ENCODE measurements around the gene ITGB1. TPM values are rescaled to one million over a fixed set of nuclear protein-coding genes. Genes with fewer than 3 reads are reported as not detected.

The ITGB1 gene
- total and polyA plus RNA-seq, 2 experiments from 2014 or later: 317 to 439 TPM

- TF ChIP-seq ZNF462 (CRISPR knock-in tag; IDR thresholded peaks at IDR 0.05): no peak
Measured at GRCh38 chr10:32931593-32931992, 26.4 kb downstream of the ITGB1 start (continued).

- Mint-ChIP-seq H3K36me3 (ENCODE audit: low read depth) (peaks cover 68% of the 10 kb centered on the region), H3K27me3 (ENCODE audit: insufficient read depth, low read depth, poor library complexity) (peaks cover 2% of the 10 kb centered on the region), H3K9me3 (no peaks in the 10 kb centered on the region), H3K27ac (no peak overlapping the region), H3K4me1 (peaks cover 2% of the 10 kb centered on the region; the same call in 1 of the 3 replicates), H3K4me3 (no peak overlapping the region)
- no peaks in the 10 kb centered on the region for H3K9me2 ChIP-seq (ENCODE audit: insufficient read depth)
- no peak overlapping the region for H3K4me3 ChIP-seq
- H3K79me2 ChIP-seq (replicated peaks; ENCODE audit: insufficient read depth): peaks cover 50% of the 10 kb centered on the region
- H3K27me3 ChIP-seq (ENCODE audit: insufficient read depth): no peaks in the 10 kb centered on the region
- no peaks in the 10 kb centered on the region for H3K4me1 ChIP-seq (ENCODE audit: insufficient read depth)
- no peaks in the 10 kb centered on the region; the same call in 1 of the 2 replicates for H3F3A ChIP-seq (replicated peaks; ENCODE audit: low read depth)
- H2AFZ ChIP-seq: no peak overlapping the region
- no peak for DNase-seq (ENCODE audit: low spot score)
- peaks cover 46% of the 10 kb centered on the region for H3K36me3 ChIP-seq (ENCODE audit: insufficient read depth)
- ATAC-seq: no peak
- H4K20me1 ChIP-seq (replicated peaks; ENCODE audit: insufficient read depth): peaks cover 6% of the 10 kb centered on the region
- H3K27ac ChIP-seq (ENCODE audit: low read depth): no peak overlapping the region
- H3K4me2 ChIP-seq: no peak overlapping the region
- TF ChIP-seq EZH2phosphoT487 (IDR thresholded peaks at IDR 0.05; ENCODE audit: unreplicated experiment) (no peak), EZH2 (IDR thresholded peaks at IDR 0.05; ENCODE audit: low read depth, unreplicated experiment) (no peak), JUNB (IDR thresholded peaks at IDR 0.05; ENCODE audit: unreplicated experiment) (no peak), ETS1 (IDR thresholded peaks at IDR 0.05) (no peak), ZNF462 (CRISPR knock-in tag; IDR thresholded peaks at IDR 0.05) (no peak), POLR2AphosphoS5 (IDR thresholded peaks at IDR 0.05; ENCODE audit: low read depth) (no peak), NANOG (IDR thresholded peaks at IDR 0.05; ENCODE audit: borderline replicate concordance) (no peak)
Measured at GRCh38 chr10:32930036-32930435, 28.0 kb downstream of the ITGB1 start.
